Astrocyte of the hippocampus (primary cell): ENCODE results near the gene UNC13A.

Source experiments
- DNase-seq: peaks from one replicate; pipeline ENCODE4 v3.0.0; 2011; ENCODE audit warnings: low read depth, low spot score

UNC13A gene

DNA sequence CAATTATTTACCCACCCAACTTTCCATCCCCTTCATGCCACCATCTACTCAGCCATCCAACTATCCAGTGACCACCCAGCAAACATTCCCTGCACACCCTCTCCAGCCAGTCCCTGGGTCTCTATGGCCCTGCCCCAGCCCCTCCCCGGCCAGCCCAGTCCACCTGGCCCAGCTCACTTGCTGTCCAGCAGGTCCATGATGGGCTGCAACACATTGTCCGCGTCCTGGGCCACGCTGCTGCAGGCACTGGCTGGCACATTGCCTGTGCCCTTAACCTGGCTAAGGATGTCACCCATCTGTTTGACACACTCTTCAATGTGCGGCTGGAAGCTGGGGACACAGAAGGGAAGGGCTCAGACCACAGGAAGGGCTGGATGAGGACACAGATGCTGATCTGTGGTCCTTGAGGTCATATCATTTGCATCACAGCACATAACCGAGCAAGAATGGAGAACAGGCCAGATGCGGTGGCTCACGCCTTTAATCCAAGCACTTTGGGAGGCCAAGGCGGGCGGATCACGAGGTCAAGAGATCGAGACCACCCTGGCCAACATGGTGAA is 61.6 kb downstream of the UNC13A start:
- DNase-seq = no peak

DNA sequence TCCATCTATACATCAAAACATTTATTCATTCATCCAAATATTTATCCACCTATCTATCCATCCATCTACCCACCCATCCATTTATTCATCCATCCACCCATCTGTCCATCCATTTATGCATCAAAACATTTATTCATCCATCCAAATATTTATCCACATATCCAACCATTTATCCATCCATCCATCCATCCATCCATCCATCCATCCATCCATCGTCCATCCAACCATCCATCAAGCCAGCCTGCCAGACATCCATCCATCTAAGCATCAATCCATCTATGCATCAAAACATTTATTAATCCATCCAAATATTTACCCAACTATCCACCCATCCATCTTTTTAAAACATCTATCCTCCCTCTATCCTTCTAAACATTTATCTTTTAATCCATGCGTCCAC is 62.2 kb downstream of the UNC13A start:
- DNase-seq = no peak

DNA sequence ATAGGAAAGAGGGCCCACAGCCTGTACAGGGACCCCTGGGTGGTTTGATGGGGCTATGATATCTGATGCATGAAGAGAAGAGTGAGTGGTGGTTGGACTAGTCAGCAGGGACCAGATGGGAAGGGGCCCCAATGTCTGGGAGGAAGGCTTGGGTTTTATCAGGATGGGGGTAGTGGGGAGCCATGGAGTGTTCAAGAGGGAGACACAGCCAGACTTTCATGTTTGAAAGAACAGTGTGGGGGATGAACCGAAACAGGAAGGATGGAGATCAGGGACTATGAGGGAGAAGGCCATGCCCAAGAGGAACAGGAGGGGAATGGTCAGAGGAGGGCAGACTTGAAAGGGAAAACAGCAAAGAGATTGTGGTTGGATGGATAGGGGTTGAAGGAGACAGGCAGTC is 63.1 kb downstream of the UNC13A start:
- DNase-seq = no peak

DNA sequence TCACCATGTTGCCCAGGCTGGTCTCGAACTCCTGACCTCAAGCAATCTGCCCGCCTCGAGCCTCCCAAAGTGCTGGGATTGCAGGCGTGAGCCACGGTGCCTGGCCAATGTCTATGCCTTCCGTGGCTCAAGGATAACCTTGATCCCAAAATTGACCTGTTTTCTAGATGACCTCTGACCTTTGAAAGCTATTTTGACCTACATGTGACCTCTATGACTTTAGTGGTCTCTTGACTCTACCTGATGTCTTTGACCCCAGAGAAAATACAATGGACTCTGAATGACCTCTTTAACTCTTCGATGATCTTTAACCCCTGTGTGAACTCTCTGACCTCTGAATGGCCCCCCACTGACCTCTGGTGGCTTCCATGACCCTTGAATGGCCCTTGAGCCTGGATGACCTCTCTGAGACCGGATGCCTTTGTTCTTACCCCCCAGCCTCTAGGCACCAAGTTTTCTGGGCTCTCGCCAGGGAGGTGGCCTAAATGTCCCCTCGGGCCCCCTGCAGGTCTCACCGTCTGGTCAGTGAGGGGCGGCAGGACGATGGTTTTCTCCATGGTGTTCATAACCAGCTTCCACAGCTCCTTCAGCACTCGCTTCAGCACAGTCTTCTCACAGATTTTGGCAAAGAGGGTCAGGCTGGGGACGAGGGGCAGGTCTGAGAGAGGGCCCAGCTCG is 63.7 kb downstream of the UNC13A start:
- DNase-seq = no peak

DNA sequence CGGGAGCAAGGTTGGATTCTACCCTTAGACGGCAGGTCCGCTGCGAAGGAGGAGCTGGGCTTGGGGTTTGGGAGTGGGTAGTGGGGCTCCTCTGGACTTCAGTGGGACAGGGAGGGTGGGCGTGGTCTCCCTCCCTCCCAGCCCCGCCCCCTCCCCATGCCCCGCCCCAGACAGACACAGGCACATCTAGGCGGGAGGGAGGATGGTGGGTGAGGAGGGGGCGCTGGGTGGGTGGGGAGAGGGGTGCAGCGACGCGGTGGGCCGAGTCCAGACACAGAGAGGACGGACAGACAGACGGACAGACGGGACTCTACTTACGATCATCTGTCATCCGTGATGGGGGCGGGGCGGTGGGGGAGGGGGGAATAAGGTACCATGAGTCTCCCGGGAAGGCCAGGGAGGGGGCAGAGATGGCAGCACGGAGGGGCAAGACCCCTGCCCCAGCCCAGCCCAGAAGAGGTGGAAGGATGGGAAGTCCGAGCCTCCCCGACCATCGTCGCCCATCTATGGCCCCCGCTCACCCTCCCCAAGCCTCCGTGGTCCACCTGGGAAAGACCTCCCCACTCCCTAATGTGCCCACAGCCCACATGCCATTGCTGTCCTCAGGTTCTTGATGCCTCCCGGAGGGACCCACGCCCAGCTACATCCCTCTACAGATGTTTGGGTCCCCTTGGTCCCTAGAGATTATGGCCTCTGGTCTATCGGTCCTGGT is 64.8 kb downstream of the UNC13A start:
- no peak for DNase-seq

DNA sequence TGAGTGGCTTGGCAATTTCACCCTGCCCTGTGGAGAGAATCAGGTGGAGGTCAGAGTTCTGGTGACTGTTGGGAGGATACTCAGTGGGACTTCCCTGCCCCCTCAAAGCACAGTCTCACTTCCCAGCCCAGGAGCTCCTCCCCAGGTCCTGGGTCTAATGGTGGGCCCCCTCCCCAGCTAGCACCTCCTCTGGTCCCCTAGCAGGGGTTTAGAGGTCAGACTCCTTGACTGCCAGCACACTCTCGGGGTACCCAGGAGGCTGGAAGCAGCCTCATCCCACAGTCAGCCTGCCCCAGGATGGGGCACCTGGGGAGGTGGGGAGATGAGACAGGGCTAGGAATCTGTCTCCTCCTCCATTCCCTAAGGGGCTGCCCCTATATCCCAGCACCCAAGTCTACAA is 67.5 kb downstream of the UNC13A start:
- DNase-seq = no peak

DNA sequence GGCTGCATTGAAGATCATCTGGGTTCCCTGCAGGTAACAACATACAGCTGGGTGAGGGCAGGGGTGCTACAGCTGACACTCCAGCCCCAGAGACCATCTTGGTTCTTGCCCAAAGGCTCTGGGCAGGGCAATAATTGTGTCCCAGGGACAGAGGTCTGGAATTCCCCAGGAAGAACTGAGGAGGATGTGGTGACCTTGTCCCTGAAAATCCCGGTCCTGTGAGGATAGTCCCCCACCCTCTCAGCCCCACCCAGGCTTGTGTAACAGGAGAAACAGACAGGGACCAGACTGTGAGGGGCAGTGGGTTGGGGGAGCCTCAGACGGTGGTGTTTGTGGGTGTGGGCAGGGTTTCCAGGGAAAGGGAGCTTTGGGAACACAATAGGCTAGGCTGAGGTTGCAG is 69.2 kb downstream of the UNC13A start:
- no peak for DNase-seq

DNA sequence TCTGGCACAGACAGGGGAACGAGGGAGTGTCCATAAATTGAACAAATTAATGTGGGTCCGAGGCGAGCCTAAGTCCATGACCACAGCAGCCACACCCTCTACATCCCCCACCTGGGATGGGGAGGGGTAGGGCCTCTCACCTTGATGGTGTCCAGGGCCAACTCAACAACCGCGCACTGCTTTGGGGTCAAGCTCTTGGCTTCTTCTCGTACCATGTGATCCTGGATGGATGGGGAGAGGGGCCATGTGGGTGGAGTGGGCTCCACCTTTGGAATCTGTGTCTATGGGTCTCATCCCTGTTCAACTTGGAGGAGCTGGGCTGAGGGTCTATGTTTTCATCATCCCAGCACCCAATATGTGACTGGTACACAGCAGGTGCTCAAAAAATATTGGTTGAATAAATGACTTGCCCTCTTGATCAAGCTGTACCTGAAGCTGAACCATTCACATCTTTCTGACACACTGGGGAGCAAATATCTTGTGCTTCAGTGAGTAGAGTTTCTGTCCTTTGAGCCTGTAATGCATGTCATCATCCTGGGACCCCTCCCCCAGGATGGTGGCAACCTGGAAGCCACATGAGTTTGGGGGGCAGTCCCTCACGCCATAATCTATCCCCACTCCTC is 69.8 kb downstream of the UNC13A start:
- DNase-seq = no peak

DNA sequence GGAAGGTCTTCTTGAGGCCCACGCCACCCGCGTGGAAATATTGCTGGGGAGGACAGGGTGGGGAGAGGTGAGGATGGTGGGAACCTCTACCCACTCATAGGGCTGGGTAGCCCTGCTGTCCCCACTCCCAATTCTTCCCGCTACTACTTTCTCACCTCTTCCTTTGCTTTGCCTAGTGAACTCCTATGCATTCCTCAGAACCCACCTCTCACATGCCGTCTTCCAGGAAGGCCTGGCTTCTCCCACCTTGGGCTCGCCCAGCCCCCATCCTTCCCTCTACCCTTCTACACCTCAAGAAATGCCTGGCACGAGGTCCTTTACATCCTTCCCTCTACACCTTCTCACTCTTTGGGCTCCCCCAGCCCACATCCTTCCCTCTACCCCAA is 70.4 kb downstream of the UNC13A start:
- no peak for DNase-seq

DNA sequence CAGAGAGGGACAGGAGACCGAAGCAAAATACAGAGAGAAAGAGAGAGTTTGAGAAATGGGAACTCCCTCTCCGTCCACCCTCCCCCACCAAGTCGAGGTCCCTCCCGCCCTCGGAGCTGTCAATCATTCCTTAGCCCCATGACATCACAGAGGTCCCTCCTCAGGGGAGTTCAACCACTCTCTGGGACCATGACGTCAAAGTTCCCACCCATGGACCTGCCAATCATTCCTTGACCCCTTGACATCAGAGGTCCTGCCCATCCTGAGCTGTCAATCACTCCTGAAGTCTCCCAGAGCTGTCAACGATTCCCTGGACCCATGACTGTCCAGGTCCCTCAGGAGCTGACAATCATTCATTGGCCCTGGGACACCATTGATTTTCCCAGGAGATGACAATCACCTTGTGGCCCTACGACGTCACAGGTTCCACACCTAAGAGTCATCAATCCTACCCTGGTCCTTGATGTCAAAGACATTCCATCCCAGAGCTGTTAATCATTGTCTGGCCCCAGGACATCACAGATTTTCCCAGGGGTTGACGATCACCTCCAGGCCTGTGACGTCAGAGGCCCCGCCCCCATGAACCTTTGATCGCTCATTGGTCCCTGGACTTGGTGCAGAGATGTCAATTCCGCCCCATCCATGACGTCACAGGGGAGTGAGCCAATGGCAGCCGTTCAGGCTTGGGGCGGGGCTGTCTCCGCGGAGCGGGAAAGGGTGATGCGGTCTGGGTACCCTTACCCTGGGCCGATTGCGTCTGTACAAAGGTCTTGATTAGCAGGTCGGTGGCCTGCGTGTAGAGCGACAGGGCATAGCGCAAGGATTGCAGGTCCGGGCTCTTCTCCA is 71.0 kb downstream of the UNC13A start:
- peak; percentile 7 for DNase-seq

DNA sequence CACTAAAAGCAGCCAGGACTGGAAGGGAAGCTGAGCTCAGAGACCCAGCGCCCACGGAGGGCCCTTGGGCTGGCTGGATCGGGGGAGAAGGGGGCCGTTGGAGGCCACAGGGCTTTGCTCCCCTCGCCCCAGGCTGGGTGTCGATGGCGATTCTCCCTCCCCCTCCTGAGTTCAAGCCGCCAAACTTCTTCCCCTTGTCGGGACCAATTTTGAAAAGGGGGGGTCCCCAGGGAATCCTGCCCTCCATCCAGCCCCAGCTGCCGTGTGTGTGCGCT is 71.5 kb downstream of the UNC13A start:
- no peak for DNase-seq

DNA sequence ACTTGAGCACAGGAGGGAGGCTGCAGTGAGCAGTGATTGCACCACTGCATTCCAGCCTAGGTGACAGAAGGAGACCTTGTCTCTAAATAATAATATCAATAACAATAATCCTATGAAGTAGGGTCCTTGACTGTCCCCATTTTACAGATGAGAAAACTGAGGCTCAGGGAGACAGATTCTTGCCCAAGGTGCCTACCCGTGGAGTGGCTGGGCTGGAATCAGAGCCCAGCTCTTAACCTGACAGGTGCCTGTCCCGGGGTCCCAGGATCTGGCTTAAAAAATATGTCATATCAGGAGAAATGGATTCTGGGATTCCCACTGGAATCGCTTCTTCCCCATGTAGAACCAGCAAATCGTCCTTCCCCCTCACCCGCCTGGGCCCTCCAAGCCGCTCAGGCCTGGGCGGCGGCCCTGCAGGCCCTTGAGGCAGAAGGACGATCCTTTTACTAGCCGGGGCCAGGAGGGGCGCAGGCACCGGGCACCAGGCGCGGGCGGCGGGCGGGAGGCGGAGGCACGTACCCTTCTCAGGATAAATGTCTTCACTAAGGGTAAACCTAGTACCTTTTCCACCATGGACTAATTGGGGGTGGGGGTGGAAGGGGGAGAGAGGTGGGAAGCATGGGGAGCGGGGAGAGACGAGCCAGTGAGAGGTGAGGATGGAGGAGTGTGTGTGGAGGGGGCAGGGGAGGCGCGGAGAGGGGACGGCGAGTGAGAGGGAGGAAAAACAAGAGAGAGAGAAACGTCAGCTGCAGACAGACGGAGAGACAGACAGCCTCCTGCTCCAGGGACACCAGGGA is 72.1 kb downstream of the UNC13A start:
- peak; percentile 8 for DNase-seq

DNA sequence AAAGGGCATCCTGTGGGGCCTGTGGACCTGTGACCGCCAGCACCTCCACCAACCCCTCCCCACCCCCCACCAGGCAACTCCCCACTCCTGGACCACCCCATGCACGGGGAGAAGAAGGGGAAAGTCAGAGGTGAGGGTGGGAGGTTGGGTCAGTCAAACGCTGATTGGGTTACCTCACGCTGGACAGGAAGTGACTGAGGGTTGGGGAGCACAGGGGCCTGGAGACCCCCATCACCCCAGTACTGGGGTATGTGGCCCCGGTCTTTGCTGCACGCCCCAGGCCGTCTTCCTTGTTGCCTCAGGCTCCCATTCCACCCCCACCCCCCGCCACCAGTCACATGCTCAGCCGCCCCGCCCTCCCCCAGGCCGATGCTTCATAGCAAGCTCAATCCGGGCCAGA is 73.7 kb downstream of the UNC13A start:
- no peak for DNase-seq

DNA sequence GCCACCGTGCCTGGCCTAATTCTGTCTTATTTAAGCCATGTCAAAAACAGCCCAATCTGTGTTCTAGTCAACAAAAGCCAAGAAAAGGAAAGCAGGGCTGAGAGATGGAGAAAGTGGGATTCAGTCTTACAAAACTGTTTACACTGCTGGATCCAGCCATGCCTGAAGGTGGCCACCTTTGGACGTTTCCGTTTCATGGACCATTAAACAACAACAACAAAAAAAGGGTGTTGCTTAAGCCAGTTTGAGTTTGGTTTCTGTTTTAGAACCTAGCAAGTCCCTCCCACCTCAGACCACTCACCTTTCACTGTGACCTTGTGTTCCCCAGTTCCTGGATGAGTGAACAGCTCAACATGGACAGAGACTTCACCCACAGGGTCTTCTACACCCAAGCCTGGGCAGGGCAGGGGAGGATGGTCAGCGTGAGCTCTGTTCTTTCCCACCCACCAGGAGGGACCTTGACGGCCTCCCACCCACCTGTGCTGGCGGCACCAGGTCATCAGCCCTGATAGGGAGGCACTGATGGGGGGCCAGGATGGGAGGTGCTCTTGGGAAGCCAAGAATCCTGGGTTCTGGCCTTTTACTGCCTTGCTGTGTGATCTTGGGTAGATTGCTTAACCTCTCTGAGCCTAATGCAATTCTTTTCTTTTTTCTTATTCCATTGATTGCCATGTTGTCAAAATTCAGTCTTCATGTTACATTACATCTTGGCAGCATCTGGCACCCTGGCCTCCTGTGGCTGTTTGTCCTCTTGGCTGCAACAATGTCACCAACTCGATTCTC is 76.5 kb downstream of the UNC13A start:
- DNase-seq = no peak

DNA sequence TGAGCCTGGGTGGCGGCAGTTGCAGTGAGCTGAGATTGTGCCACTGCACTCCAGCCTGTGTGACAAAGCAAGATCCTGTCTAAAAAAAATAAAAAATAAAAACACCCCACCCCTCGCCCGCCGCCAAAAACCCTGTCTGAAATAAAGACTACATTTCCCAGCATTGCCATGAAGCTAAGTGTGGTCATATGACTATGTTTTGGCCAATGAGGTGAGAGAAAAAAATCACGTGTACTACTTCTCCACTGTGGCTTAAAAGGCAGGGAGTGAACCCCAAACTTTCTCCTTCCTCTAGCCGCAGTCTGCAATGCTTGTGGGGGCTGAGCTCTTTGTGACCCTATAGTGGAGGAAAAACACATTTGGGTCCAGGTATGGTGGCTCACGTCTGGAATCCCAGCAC is 77.8 kb downstream of the UNC13A start:
- peak; percentile 12 for DNase-seq

DNA sequence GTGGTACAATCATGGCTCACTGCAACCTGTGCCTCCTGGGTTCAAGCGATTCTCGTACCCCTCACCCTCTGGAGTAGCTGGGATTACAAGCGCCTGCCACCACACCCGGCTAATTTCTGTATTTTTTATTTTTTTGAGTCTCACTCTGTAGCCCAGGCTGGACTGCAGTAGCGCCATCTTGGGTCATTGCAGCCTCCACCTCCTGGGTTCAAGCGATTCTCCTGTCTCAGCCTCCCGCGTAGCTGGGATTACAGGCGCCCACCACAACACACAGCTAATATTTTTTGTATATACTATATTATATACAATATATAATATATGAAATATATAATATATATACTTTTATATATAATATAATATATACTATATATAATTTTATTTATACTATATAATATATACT is 80.2 kb downstream of the UNC13A start:
- DNase-seq = no peak

DNA sequence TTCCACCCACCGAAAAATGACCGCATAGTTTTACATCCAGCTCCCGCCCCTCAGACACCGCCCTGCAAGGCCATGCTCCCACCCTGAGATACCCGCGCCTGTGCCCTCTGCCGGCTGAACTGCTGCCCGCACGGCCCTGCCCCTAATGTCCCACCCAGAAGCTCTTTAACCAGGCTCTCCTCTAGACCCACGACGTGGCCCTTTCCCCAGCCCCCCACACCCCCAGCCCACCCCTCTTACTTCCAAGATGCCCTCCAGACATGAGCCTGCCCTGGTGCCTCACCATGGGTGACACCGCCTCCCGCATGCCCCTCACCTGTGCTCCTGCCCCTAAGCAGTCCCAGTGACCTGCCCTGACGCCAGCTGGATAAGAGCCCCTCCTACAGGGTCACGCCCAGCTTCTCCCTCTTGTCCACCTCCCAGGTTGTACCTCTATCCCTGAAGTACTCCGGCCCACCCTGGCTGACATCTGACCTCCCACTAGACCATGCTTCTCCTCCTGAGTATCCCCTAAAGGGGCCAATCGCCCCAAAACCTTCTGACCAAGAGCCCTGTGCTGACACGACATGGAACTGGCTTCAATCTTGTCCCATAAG is 81.5 kb downstream of the UNC13A start:
- DNase-seq = no peak

DNA sequence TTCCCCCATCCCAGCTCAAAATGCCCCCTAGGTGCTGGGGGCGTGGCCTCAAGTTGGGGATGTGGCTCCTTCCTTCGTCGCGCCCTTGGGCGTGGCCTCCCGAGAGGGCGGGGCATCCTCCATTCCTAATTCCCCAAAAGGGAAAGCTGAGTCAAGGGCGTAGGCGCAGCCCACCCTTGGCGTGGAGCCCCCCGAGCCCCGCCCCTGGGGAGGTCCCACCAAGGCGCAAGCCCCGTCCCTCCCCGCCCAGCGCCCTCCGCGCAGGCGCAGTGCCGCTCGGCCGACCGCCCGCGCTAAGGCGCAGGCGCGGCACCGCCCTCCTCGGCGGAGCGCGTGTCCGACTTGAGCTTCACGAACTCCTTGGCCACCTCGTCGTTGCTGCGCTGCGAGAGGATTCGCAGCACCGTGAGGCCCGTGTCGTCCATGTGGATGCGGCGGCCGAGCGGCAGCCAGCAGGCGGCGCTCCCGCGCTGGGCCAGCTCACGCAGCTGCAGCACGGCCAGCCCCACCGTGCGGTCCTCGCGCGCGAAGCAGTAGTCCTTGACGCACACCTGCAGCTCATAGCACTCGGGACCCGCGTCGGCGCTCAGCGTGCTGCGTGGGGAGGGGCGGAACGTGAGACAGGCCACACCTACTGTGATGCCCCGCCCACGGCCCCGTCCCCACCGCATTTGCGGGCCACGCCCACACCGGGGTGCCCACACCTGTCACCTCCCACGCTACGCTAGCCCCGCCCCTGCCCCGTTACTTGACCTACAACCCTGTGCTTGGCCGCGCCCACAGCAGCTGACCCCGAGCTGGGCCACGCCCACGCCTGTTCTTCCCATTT is 82.2 kb downstream of the UNC13A start:
- DNase-seq = peak; percentile 89

DNA sequence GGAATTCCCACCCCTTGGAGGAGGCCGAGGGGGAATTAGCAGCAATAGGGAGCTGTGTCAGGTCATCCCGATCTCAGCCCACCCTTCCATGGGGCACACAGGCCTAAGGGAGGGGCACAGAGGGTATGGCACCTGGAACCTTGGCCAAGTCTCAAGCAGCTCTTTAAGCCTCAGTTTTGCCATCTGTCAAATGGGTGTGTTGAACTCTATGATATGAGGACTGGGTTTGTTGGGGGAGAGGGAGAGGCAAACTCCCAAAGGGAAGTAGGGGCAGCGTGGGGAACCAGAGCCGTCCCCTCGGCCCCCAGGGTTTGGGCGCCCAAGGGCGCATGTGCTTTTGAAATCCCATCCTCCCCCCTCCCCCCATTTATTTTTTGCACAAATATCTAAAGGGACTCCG is 83.0 kb downstream of the UNC13A start:
- DNase-seq = no peak
